Large intestine (tissue), 12 donors: ENCODE data around the gene IQUB. TPM values are rescaled to one million over a fixed set of nuclear protein-coding genes. Genes with fewer than 3 reads are reported as not detected.

Experiments
- DNase-seq, 2 donors: peaks; one replicate each; pipeline versions ENCODE4 v3.0.0 to v3.0.0-alpha.2; 2013
- H3K27ac ChIP-seq: one replicate; pipeline ENCODE4 v1.5.1; 2013; ENCODE audit warnings: low read length
- H3K27me3 ChIP-seq: 2 replicates; pipeline ENCODE4 v1.6.1; 2013; ENCODE audit warnings: low read length; ENCODE audit not compliant: control insufficient read depth, insufficient read depth
- H3K36me3 ChIP-seq: 2 replicates; pipeline ENCODE4 v1.6.1; 2013; ENCODE audit warnings: low read length; ENCODE audit not compliant: control insufficient read depth, insufficient read depth
- H3K4me1 ChIP-seq: one replicate; pipeline ENCODE4 v1.6.1; 2013; ENCODE audit warnings: low read length; ENCODE audit not compliant: control insufficient read depth, insufficient read depth
- H3K4me3 ChIP-seq: one replicate; pipeline ENCODE4 v1.5.1; 2013; ENCODE audit warnings: low read length
- H3K9me3 ChIP-seq: one replicate; pipeline ENCODE4 v1.6.1; 2013; ENCODE audit warnings: mild to moderate bottlenecking, low read depth, low read length, moderate library complexity; ENCODE audit not compliant: control insufficient read depth
- WGBS: methylation state at CpG from one replicate; pipeline ENCODE4 v1.1.5; 2013; ENCODE audit warnings: low lambda C conversion rate; ENCODE audit not compliant: insufficient coverage; 5-methylcytosine and 5-hydroxymethylcytosine counted together
- long read RNA-seq, 11 donors: transcript quantifications; one replicate each; lab custom pipeline, GENCODE V29; 2026
- polyA plus RNA-seq: library from polyadenylated mRNA; unstranded; fragments of 120-200 nt; gene quantifications from one replicate; pipeline ENCODE4 v1.2.1, GENCODE V29; 2013

Gene IQUB
- 0.58 TPM for polyA plus RNA-seq
- long read RNA-seq, donor 1: 0 reads
- long read RNA-seq, donor 2: 0 reads
- long read RNA-seq, donor 3: 0 reads
- long read RNA-seq, donor 4: 0 reads
- long read RNA-seq, donor 5: 0 reads
- long read RNA-seq, donor 6: 0 reads
- long read RNA-seq, donor 7: 0 reads
- long read RNA-seq, donor 8: 0 reads
- long read RNA-seq, donor 9: 0 reads
- long read RNA-seq, donor 10: 0 reads
- long read RNA-seq, donor 11: 0 reads

DNA sequence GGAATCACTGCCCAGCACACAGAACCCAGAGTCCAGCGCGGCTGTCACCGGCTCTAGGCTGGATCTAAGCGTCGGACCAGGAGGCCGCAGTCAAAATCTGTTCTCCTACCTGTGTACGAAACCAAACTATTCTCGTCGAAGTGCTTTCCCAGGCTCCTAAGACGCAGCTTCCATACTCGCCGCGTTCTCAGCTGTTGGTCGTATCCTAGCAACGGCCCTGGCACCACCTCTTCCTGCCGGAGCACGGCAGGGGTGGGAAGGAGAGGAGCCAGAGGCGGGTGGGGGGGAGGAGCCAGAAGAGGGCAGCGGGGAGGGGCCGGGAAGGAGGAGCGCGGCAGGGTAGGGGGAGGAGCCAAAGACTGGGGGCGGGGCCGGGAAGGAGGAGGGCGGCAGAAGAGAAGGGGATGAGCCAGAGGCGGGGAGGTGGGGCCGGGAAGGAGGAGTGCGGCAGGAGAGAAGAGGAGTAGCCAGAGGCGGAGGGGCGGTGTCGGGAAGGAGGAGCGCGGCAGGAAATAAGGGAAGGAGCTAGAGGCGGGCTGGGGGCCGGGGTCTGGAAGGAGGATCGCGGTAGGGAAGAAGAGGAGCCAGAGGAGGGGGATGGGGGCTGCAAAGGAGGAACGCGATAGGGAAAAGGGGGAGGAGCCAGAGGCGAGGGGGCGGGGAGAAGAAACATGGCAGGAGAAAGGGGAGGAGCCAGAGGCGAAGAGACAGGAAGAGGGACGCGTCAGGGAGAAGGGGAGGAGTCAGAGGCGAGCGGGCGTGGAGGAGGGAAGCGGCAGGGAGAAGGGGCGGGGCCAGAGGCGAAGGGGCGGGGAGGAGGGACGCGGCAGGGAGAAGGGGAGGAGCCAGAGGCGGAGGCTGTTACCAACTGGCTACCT is at the start of gene IQUB:
Gene IQUB (minus strand): TSS at position 213 of the 878 bp plus-strand sequence. CDS start 22,255 bp downstream, outside the sequence.
- Histone ChIP-seq H3K9me3 (no peaks in the 10 kb centered on the region), H3K27ac (peak within 1 kb of the TSS; percentile 93), H3K27me3 (peaks cover 25% of the 10 kb centered on the region), H3K36me3 (no peaks in the 10 kb centered on the region), H3K4me3 (peak within 1 kb of the TSS; percentile 76), H3K4me1 (peaks cover 10% of the 10 kb centered on the region)
- peak; percentile 96 to 97 for DNase-seq
- WGBS: 0% methylated on average over 5 of the region's 54 CpGs

DNA sequence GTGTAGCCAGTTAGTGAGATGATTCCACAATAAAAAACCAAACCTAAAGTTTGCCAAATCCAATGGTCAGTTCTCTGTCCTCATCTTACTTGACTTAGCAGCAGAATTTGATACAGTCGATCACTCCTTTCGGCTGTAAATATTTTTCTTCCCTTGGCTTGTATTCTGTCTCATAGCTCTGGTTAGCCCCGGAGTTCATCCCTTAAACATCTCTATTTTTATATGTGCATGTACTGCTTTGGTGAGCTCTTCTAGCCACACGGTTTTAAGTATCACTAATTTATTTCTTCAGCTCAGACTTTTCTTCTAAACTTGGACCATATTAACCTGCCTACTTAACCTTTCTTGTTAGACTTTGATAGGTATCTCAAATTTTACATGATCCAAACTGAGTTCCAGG is 49.4 kb upstream of the IQUB start:
- H3K9me3 ChIP-seq: no peaks in the 10 kb centered on the region
- DNase-seq: no peak
- WGBS: 82% methylated on average over 4 of the region's 4 CpGs
- peaks cover 2% of the 10 kb centered on the region for H3K27me3 ChIP-seq
- no peak overlapping the region for H3K4me3 ChIP-seq
- H3K27ac ChIP-seq: no peak overlapping the region
- peaks cover 2% of the 10 kb centered on the region for H3K4me1 ChIP-seq
- no peaks in the 10 kb centered on the region for H3K36me3 ChIP-seq

DNA sequence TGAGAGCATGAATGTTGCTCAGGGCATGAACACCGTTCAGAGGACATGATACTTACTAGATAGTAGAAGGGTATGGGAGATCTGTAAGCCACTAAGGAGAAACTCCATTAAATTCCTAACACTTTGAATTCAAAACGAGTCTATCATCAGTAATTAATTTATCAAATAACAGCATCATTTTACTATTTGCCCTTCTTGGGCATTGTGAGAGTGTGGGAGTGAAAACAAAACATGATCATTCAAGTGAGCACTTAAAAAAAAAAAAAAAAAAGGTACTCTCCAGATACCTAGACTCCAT is 46.7 kb upstream of the IQUB start:
- no peak for DNase-seq
- H3K4me3 ChIP-seq: no peak overlapping the region
- H3K27ac ChIP-seq: no peak overlapping the region
- no peaks in the 10 kb centered on the region for H3K36me3 ChIP-seq
- peaks cover 2% of the 10 kb centered on the region for H3K4me1 ChIP-seq
- peaks cover 2% of the 10 kb centered on the region for H3K27me3 ChIP-seq
- no peaks in the 10 kb centered on the region for H3K9me3 ChIP-seq
- no CpG with 5 or more reads among the region's 2 CpGs for WGBS

DNA sequence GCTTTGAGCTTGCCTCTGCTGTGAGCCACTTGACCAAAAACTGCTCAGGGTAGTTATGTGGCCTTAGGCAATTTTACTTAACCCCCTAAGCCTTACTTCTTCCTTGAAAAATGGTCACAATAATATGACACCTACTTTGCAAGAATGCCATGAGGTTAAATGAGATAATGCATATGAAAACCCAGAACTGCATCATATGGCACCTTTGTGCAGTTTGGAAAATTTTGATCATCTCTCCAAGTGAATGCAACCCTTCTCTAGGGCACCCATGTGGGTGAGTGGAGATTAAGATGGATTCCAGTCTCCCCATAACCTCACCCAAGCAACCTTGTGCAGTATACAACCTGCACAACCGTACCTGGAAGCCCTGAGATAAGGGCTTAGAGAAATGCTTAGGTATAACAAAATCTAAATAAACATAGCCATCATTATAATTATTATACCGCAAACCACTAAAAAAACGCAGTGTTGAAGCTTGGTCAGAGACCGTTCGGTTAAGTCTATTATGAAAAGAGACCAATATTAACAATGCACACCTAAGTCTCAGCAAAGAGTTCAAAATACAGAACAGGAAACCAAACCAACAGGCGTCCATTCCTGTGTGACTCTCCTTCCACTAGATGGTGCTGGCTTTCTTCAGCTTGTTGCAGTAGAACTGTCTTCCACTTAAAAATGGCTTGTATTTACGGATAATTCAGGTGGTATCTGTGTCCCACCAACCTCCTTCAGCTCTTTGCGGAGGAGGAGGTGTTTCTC is 46.2 kb upstream of the IQUB start:
- peaks cover 2% of the 10 kb centered on the region for H3K27me3 ChIP-seq
- no peak overlapping the region for H3K4me3 ChIP-seq
- 61% methylated on average over 5 of the region's 8 CpGs for WGBS
- H3K4me1 ChIP-seq: peaks cover 2% of the 10 kb centered on the region
- peak in 1 of 2 donors; percentile 19 for DNase-seq
- H3K36me3 ChIP-seq: no peaks in the 10 kb centered on the region
- H3K27ac ChIP-seq: no peak overlapping the region
- no peaks in the 10 kb centered on the region for H3K9me3 ChIP-seq

DNA sequence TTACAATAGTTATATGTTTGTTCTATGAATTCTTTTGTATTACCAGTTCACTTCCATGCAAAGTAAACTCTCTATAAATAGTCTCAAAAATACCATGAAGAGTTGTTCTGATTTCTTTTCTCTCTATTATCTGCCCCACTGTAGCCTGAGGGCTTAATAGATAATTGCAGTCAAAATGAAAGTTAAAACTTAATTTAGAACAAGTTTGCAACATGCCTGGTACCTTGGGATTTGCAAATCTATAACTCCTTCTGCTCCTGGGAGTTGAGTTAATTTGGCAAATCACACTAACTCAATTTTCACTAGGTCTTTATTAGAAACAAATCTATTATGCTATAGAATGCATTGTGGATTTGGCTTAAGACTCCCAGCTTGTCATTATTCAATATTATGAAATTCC is 45.0 kb upstream of the IQUB start:
- Histone ChIP-seq H3K36me3 (no peaks in the 10 kb centered on the region), H3K4me3 (no peak overlapping the region), H3K27me3 (peaks cover 2% of the 10 kb centered on the region), H3K9me3 (no peaks in the 10 kb centered on the region), H3K27ac (no peak overlapping the region), H3K4me1 (peaks cover 2% of the 10 kb centered on the region)
- DNase-seq: no peak

DNA sequence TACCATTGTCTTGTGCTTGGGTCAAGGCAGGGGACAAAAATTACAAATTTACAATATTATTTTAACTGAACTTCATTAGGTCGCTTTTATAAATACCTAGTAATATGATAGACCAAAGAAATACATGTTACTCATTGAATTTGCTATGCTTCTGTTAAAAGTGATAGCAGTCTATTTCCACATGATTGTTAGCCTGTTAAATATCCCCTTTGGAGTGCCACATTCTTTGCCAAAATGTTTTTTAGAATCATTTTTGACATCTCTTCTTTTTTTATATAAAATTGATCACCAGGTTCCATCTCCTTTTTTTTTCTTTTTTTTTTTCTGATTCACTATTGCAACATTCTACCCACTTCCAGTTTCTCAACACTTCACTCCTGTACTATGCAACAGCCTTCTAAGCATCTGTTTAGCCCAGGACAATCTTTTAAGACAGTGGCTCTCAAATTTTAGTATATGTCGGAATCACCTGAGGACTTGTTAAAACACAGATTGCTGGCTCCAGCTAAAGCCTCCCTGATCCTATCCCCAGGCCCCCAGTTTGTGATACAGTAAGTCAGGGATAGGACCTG is 39.6 kb upstream of the IQUB start:
- no CpG with 5 or more reads among the region's 2 CpGs for WGBS
- Histone ChIP-seq H3K36me3 (no peaks in the 10 kb centered on the region), H3K4me3 (no peak overlapping the region), H3K9me3 (no peaks in the 10 kb centered on the region), H3K4me1 (no peaks in the 10 kb centered on the region), H3K27ac (no peak overlapping the region), H3K27me3 (no peaks in the 10 kb centered on the region)
- no peak for DNase-seq

DNA sequence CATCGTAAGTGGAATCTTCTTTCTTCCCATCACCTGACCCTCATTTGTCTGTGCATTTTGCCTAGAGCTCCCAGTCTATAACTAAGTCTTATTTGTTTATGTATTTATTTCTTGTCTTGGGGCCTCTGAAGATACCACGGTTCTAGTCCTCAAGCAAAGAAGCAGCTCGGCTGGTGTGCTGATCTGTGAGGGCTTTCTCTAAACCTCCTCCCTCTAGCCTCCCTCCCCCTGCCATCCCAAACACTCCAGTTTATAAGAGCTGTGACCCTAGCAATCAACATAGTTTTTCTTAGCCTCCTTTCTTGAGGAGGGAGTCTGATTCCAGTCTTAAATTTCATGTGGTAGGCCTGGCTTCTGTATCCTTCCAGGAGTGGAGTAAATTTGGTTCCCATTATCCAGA is 38.9 kb upstream of the IQUB start:
- Histone ChIP-seq H3K9me3 (no peaks in the 10 kb centered on the region), H3K4me3 (no peak overlapping the region), H3K4me1 (no peaks in the 10 kb centered on the region), H3K27ac (no peak overlapping the region), H3K36me3 (no peaks in the 10 kb centered on the region), H3K27me3 (no peaks in the 10 kb centered on the region)
- no CpG with 5 or more reads among the region's 3 CpGs for WGBS
- DNase-seq: no peak

DNA sequence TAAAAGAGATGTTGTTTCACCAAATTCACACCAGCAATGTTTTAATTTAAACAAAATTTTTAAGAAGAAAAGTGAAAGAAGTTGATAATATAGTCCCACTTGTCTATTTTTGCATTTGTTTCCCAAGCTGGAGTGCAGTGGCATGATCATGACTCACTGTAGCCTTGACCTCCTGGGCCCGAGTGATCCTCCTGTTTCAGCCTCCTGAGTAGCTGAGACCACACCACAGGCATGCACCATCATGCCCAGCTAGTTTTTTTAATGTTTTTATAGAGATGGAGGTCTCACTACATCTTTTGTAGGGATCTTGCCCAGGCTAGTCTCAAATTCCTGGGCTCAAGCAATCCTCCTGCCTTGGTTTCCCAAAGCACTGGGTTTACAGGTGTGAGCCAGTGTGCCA is 37.3 kb upstream of the IQUB start:
- no peak overlapping the region for H3K4me3 ChIP-seq
- no CpG with 5 or more reads among the region's 1 CpG for WGBS
- no peak overlapping the region for H3K27ac ChIP-seq
- no peaks in the 10 kb centered on the region for H3K36me3 ChIP-seq
- no peaks in the 10 kb centered on the region for H3K9me3 ChIP-seq
- no peaks in the 10 kb centered on the region for H3K27me3 ChIP-seq
- H3K4me1 ChIP-seq: no peaks in the 10 kb centered on the region
- DNase-seq: no peak

DNA sequence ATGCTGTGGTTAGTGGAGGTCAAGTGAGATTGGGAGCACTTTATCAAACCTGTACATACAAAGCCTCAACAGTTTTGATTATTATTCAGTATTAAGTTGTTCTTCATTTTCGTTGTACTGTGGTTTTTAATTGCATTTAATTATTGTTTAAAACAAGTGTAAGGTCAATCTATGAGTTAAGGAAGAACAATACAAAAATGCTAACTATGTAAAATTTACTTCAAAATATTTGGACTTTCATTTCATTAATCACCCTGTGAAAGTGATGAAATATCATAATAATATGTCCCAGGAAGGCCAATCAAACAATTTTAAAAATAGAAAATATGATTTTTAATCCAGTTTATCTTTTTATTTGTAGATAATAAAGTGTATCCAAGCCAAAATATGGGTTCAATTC is 36.8 kb upstream of the IQUB start:
- no peaks in the 10 kb centered on the region for H3K4me1 ChIP-seq
- H3K27ac ChIP-seq: no peak overlapping the region
- H3K27me3 ChIP-seq: no peaks in the 10 kb centered on the region
- no peaks in the 10 kb centered on the region for H3K9me3 ChIP-seq
- DNase-seq: no peak
- no peaks in the 10 kb centered on the region for H3K36me3 ChIP-seq
- H3K4me3 ChIP-seq: no peak overlapping the region
- 100% methylated on average over 1 of the region's 1 CpG for WGBS

DNA sequence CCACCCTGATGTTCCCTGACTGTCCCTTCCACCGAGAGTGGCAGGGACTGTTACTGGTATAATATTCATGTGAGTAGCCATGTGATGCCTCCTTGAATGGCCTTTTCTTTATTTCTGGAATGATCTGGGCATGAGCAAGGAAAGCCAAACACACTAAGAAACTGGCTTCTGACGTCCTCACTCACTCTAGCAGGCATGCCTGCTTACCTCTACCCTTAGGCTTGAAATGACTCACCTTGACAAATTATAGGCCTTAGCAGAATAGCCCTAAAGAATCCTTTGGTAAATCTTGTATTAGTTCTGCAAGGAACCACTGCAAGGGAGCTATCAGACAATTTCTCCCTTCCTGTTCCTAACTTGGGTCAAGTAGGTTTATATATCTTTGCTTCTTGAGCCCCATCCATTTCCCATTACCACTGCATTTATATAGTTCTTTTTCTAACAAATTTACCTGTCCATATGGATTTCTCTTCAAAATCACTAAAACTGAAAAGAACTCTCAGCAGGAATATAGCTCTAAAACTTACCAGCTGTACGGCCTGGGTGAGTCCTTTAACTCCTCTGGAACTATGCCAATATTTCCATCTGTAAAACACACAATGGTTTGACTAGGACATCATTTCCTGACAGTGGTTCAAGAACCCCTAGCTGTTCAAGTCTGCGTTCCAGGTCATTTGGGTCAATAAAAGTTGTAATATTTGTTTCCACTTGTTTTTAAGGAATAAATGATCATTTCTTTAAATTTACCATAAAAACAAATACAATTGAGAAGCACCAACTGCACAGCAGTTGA is 36.2 kb upstream of the IQUB start:
- Histone ChIP-seq H3K27ac (no peak overlapping the region), H3K4me3 (no peak overlapping the region), H3K27me3 (no peaks in the 10 kb centered on the region), H3K36me3 (no peaks in the 10 kb centered on the region), H3K4me1 (no peaks in the 10 kb centered on the region), H3K9me3 (no peaks in the 10 kb centered on the region)
- WGBS: no CpG with 5 or more reads among the region's 4 CpGs
- no peak for DNase-seq
